Measurements from ENCODE around the gene CPNE2.
"Not testable (repeated sequence)": the region's sequence is repeated elsewhere in the genome, so short reads cannot be mapped to it uniquely, and the experiment has no call there.

The CPNE2 gene

DNA sequence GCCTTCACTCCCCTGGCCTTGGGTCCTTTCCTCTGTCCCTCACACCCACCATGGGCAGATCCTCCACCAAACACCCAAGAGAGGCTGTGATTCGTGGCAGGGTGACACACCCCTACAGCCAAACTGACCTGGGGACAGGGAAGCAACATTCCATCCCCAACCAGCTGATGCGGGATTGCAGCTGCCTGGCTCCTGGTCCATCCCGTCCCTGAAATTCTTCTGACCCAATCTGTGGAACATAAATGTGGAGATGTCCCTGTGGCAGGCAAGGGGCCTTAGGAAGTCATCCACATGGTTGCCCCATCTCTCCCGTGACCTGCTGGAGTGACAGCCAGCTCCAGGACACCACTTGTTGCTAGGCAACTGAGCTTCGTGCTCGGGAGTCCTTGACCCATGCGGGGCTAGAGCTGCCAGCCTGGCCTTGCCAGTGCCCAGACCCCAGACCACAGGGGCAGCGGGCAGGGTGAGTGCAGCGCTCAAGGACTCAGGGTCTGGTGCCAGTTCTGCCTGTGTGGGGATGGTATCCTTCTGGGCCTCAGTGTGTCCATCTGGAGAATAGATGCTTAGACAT, 34.0 kb upstream of the CPNE2 start:
- Histone ChIP-seq H3K27me3 (ENCODE audit: insufficient read depth, low read length) (no peaks in the 10 kb centered on the region), H3K27ac (ENCODE audit: low read length) (no peak overlapping the region), H3K9me3 (ENCODE audit: insufficient read depth, low read depth, low read length) (no peaks in the 10 kb centered on the region), H3K36me3 (ENCODE audit: insufficient read depth, low read depth, low read length) (no peaks in the 10 kb centered on the region), H3K4me3 (ENCODE audit: low read length) (no peak overlapping the region), H3K9ac (ENCODE audit: low read depth, low read length) (no peak overlapping the region), H3K4me1 (ENCODE audit: insufficient read depth, low read length) (no peaks in the 10 kb centered on the region)

DNA sequence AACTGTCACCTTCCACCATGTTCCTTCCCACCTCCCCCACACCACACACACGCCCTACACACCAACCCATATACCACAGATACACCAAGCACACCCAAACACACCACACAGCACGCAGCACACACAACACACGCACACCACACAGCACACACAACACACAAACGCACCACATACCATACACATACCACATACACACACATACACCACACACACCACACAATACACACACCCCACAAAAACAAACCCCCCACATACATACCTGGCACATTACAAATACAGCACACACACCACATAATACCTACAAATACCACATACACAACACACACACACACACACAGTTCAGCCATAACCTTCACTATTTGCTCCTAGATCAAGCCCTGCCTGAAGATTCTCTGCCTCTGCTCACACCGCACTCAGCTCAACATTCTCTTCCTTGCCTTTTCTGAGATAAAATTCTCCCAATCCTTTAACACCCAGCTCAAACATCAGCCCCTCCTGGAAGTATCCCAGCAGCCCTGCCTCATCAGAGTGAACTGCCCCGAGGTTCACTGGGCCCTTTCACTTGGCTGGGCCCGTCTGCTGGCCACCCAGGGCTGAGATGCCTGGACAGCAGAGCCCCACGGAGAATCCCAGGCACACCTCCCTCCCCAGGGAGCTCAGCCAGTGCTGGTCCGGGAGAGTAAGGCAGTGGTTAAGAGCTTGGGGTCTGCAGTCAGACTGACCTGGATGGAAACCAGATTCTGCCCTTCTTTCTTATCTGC, 31.9 kb upstream of the CPNE2 start:
- no peaks in the 10 kb centered on the region for H3K36me3 ChIP-seq (ENCODE audit: insufficient read depth, low read depth, low read length)
- H3K9ac ChIP-seq (ENCODE audit: low read depth, low read length) = no peak overlapping the region
- no peaks in the 10 kb centered on the region for H3K9me3 ChIP-seq (ENCODE audit: insufficient read depth, low read depth, low read length)
- H3K27me3 ChIP-seq (ENCODE audit: insufficient read depth, low read length) = no peaks in the 10 kb centered on the region
- no peaks in the 10 kb centered on the region for H3K4me1 ChIP-seq (ENCODE audit: insufficient read depth, low read length)
- no peak overlapping the region for H3K4me3 ChIP-seq (ENCODE audit: low read length)
- H3K27ac ChIP-seq (ENCODE audit: low read length) = no peak overlapping the region

DNA sequence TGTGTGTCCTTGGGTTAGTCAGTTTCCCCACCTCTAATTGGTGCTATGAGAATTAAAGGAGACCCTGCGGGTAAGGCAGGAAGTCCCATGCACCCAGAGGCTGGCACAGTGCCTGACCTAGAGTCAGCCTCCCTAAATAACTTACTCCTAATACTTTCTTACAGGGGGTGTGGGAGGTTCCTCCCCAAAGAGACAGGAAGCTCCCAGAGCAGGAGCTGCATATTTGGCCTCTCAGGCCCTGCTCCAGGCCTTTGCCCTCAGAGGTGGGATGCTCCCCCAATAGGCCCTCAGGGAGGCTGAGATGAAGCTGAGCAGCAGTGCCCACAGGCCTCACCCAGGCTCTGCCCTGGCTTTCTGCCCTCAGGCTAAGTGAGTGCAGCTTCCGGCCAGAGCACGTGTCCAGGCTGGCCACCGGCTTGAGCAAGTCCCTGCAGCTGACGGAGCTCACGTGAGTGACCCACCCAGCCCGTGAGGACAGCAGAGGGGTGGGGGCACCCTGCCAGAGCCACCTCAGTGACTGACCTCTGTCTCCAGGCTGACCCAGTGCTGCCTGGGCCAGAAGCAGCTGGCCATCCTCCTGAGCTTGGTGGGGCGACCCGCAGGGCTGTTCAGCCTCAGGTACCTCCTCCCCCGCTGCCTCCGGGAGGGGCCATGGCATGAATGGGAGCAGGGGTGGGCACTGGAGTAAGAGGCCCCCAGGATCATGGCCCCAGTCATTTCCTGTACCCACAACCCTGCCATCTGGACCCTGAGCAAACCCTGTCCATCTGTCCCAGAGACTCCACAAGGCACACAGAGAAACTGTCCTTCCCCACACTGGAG, 31.1 kb upstream of the CPNE2 start:
- H3K36me3 ChIP-seq (ENCODE audit: insufficient read depth, low read depth, low read length) = no peaks in the 10 kb centered on the region
- H3K9ac ChIP-seq (ENCODE audit: low read depth, low read length) = no peak overlapping the region
- no peak overlapping the region for H3K27ac ChIP-seq (ENCODE audit: low read length)
- H3K9me3 ChIP-seq (ENCODE audit: insufficient read depth, low read depth, low read length) = no peaks in the 10 kb centered on the region
- H3K27me3 ChIP-seq (ENCODE audit: insufficient read depth, low read length) = no peaks in the 10 kb centered on the region
- H3K4me1 ChIP-seq (ENCODE audit: insufficient read depth, low read length) = no peaks in the 10 kb centered on the region
- no peak overlapping the region for H3K4me3 ChIP-seq (ENCODE audit: low read length)

DNA sequence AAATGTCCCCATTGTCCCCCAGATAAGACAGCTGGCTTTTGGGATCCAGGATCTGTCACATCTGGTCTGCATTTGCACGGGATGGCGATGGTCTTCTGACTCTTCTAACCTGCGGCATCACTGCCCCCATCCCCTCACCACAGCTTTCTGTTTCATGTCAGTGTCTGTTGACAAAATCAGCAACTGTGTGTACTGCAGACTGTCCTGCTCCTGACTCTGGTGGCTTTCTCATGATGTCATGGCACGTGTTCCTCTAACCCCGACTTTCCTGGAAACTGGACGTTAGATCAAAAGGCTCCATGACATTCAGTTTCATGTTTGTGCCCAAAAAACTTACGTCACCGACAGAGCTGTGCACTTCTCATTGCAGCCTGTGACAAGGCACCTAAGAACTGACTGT, 30.1 kb upstream of the CPNE2 start:
- Histone ChIP-seq H3K27ac (ENCODE audit: low read length) (no peak overlapping the region), H3K4me1 (ENCODE audit: insufficient read depth, low read length) (no peaks in the 10 kb centered on the region), H3K9ac (ENCODE audit: low read depth, low read length) (no peak overlapping the region), H3K36me3 (ENCODE audit: insufficient read depth, low read depth, low read length) (no peaks in the 10 kb centered on the region), H3K4me3 (ENCODE audit: low read length) (no peak overlapping the region), H3K9me3 (ENCODE audit: insufficient read depth, low read depth, low read length) (no peaks in the 10 kb centered on the region), H3K27me3 (ENCODE audit: insufficient read depth, low read length) (no peaks in the 10 kb centered on the region)

DNA sequence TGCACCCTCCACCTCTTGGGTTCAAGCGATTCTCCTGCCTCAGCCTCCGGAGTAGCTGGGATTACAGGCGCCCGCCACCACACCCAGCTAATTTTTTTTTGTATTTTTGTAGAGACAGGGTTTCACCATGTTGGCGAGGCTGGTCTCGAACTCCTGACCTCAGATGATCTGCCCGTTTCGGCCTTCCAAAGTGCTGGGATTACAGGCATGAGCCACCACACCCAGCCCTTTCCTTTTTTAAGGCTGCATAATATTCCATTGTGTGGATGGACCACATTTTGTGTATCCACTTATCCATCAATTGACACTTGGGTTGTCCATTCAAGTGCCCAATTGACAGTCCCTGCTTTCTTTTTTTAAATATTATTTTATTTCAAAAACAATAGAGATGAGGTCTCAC, 29.2 kb upstream of the CPNE2 start:
- not testable (repeated sequence) for H3K4me1 ChIP-seq (ENCODE audit: insufficient read depth, low read length); H3K27ac ChIP-seq (ENCODE audit: low read length); H3K9ac ChIP-seq (ENCODE audit: low read depth, low read length); H3K27me3 ChIP-seq (ENCODE audit: insufficient read depth, low read length); H3K9me3 ChIP-seq (ENCODE audit: insufficient read depth, low read depth, low read length); H3K4me3 ChIP-seq (ENCODE audit: low read length); H3K36me3 ChIP-seq (ENCODE audit: insufficient read depth, low read depth, low read length)

DNA sequence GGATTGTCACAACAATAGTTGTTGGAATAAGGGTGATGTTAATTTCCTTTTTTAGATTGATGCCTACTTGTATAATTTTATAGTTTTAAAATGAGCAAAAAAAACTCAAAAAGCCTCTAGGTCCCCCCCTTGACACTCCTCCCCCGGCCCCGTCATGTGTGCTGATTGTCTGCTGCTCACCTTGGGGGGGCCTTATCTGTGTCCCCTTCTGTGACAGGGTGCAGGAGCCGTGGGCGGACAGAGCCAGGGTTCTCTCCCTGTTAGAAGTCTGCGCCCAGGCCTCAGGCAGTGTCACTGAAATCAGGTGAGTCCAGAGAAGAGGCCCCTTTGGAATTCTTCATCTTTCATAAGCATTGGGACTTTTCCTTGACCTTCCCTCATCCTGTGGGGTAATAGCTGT, 27.4 kb upstream of the CPNE2 start:
- Histone ChIP-seq H3K4me3 (ENCODE audit: low read length) (no peak overlapping the region), H3K36me3 (ENCODE audit: insufficient read depth, low read depth, low read length) (no peaks in the 10 kb centered on the region), H3K4me1 (ENCODE audit: insufficient read depth, low read length) (no peaks in the 10 kb centered on the region), H3K9me3 (ENCODE audit: insufficient read depth, low read depth, low read length) (no peaks in the 10 kb centered on the region), H3K9ac (ENCODE audit: low read depth, low read length) (no peak overlapping the region), H3K27me3 (ENCODE audit: insufficient read depth, low read length) (no peaks in the 10 kb centered on the region), H3K27ac (ENCODE audit: low read length) (no peak overlapping the region)

GRCh38 chr16:57066625-57067024, 25.8 kb upstream of the CPNE2 start:
- Histone ChIP-seq H3K27ac (ENCODE audit: low read length) (no peak overlapping the region), H3K4me1 (ENCODE audit: insufficient read depth, low read length) (no peaks in the 10 kb centered on the region), H3K9ac (ENCODE audit: low read depth, low read length) (no peak overlapping the region), H3K27me3 (ENCODE audit: insufficient read depth, low read length) (no peaks in the 10 kb centered on the region), H3K9me3 (ENCODE audit: insufficient read depth, low read depth, low read length) (no peaks in the 10 kb centered on the region), H3K4me3 (ENCODE audit: low read length) (no peak overlapping the region), H3K36me3 (ENCODE audit: insufficient read depth, low read depth, low read length) (no peaks in the 10 kb centered on the region)

DNA sequence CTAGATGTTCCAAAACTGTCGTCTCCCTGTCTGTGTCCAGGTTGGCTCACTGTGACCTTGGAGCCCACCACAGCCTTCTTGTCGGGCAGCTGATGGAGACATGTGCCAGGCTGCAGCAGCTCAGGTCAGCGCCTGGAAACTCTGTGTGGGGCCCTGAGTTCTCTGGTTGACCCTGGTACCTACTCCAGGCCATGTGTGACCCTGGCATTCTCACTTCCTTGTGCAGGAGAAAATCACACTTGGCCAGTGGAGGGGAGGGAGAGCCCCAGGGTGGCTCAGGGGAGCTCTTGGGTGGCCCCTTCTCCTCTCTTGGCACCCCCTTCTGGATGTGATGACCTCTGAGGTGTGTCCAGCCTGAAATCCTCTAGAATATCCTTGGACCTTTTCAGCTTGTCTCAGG, 25.0 kb upstream of the CPNE2 start:
- Histone ChIP-seq H3K9ac (ENCODE audit: low read depth, low read length) (no peak overlapping the region), H3K27ac (ENCODE audit: low read length) (no peak overlapping the region), H3K27me3 (ENCODE audit: insufficient read depth, low read length) (no peaks in the 10 kb centered on the region), H3K9me3 (ENCODE audit: insufficient read depth, low read depth, low read length) (no peaks in the 10 kb centered on the region), H3K36me3 (ENCODE audit: insufficient read depth, low read depth, low read length) (no peaks in the 10 kb centered on the region), H3K4me3 (ENCODE audit: low read length) (no peak overlapping the region), H3K4me1 (ENCODE audit: insufficient read depth, low read length) (no peaks in the 10 kb centered on the region)

DNA sequence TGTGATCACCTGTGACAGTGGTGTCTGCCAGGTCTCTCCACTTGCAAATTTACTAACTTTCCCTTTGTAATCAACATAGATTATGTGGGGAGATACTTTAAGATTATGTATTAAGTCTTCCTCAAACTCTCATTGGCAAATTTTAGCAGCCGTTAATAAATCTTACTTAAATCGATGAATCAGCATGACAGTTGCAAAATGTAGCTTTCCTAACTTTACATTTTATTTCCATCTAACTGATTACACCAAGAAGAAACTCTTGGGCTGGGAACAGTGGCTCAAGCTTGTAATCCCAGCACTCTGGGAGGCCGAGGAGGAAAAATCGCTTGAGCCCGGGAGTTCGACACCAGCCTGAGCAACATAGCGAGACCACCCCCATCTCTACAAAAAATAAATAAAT, 23.3 kb upstream of the CPNE2 start:
- no peaks in the 10 kb centered on the region for H3K36me3 ChIP-seq (ENCODE audit: insufficient read depth, low read depth, low read length)
- H3K27me3 ChIP-seq (ENCODE audit: insufficient read depth, low read length) = no peaks in the 10 kb centered on the region
- no peaks in the 10 kb centered on the region for H3K9me3 ChIP-seq (ENCODE audit: insufficient read depth, low read depth, low read length)
- H3K9ac ChIP-seq (ENCODE audit: low read depth, low read length) = no peak overlapping the region
- H3K4me1 ChIP-seq (ENCODE audit: insufficient read depth, low read length) = no peaks in the 10 kb centered on the region
- no peak overlapping the region for H3K4me3 ChIP-seq (ENCODE audit: low read length)
- no peak overlapping the region for H3K27ac ChIP-seq (ENCODE audit: low read length)

GRCh38 chr16:57069635-57070370, 22.6 kb upstream of the CPNE2 start:
- Histone ChIP-seq H3K9ac (ENCODE audit: low read depth, low read length) (no peak overlapping the region), H3K4me1 (ENCODE audit: insufficient read depth, low read length) (no peaks in the 10 kb centered on the region), H3K4me3 (ENCODE audit: low read length) (no peak overlapping the region), H3K36me3 (ENCODE audit: insufficient read depth, low read depth, low read length) (no peaks in the 10 kb centered on the region), H3K9me3 (ENCODE audit: insufficient read depth, low read depth, low read length) (no peaks in the 10 kb centered on the region), H3K27ac (ENCODE audit: low read length) (no peak overlapping the region), H3K27me3 (ENCODE audit: insufficient read depth, low read length) (no peaks in the 10 kb centered on the region)

DNA sequence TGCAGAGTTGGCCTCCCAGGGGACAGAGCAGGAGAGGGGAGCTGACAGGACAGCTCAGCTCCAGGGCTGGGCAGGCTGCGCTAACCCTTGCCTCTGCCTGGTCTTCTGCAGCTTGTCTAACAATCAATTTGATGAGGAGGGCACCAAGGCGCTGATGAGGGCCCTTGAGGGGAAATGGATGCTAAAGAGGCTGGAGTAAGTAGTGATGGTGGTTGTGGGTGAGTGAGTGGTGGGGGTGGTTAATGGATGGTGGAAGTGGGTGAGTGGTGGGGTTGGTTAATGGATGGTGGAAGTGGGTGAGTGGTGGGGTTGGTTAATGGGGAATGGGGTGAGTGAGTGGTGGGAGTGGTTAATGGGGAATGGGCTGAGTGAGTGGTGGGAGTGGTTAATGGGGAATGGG, 22.0 kb upstream of the CPNE2 start:
- H3K27me3 ChIP-seq (ENCODE audit: insufficient read depth, low read length) = no peaks in the 10 kb centered on the region
- H3K9me3 ChIP-seq (ENCODE audit: insufficient read depth, low read depth, low read length) = no peaks in the 10 kb centered on the region
- no peaks in the 10 kb centered on the region for H3K36me3 ChIP-seq (ENCODE audit: insufficient read depth, low read depth, low read length)
- H3K4me3 ChIP-seq (ENCODE audit: low read length) = no peak overlapping the region
- H3K9ac ChIP-seq (ENCODE audit: low read depth, low read length) = no peak overlapping the region
- no peaks in the 10 kb centered on the region for H3K4me1 ChIP-seq (ENCODE audit: insufficient read depth, low read length)
- no peak overlapping the region for H3K27ac ChIP-seq (ENCODE audit: low read length)
